Astrocyte (in vitro differentiated cells and primary cell): ENCODE results near the gene LATS2. TPM values are rescaled to one million over a fixed set of nuclear protein-coding genes. Genes with fewer than 3 reads are reported as not detected.
"Not testable (repeated sequence)": the region's sequence is repeated elsewhere in the genome, so short reads cannot be mapped to it uniquely, and the experiment has no call there.

Source experiments
- DNase-seq: peaks from one replicate; pipeline ENCODE4 v3.0.0-alpha.2; 2010; ENCODE audit warnings: low read depth
- FAIRE-seq: peaks from 2 replicates; lab custom pipeline; 2011; peaks lifted over from hg19 to GRCh38; lab: Jason Lieb, UNC
- H2AFZ ChIP-seq: 2 replicates; pipeline ENCODE4 v1.6.0; 2012; ENCODE audit warnings: low read depth, low read length, inconsistent platforms
- H3K27ac ChIP-seq: 2 replicates; pipeline ENCODE4 v1.5.1; 2011; ENCODE audit warnings: low read depth, low read length, inconsistent platforms
- H3K27me3 ChIP-seq: 2 replicates; pipeline ENCODE4 v1.6.0; 2011; ENCODE audit warnings: low read length, inconsistent platforms; ENCODE audit not compliant: insufficient read depth
- H3K36me3 ChIP-seq: 2 replicates; pipeline ENCODE4 v1.5.1; 2011; ENCODE audit warnings: low read length, inconsistent platforms; ENCODE audit not compliant: insufficient read depth
- H3K4me1 ChIP-seq: 2 replicates; pipeline ENCODE4 v1.5.1; 2011; ENCODE audit warnings: low read length, inconsistent platforms; ENCODE audit not compliant: insufficient read depth
- H3K4me2 ChIP-seq: 2 replicates; pipeline ENCODE4 v1.6.0; 2012; ENCODE audit warnings: low read length, inconsistent platforms
- H3K4me3 ChIP-seq: 2 replicates; pipeline ENCODE4 v1.5.1; 2011; ENCODE audit warnings: low read depth, mild to moderate bottlenecking, low read length, inconsistent platforms; ENCODE audit not compliant: insufficient read depth
- H3K79me2 ChIP-seq: 2 replicates; pipeline ENCODE4 v1.6.0; 2012; ENCODE audit warnings: mild to moderate bottlenecking, low read length, inconsistent platforms; ENCODE audit not compliant: insufficient read depth
- H3K9ac ChIP-seq: 2 replicates; pipeline ENCODE4 v1.6.0; 2012; ENCODE audit warnings: mild to moderate bottlenecking, low read length, inconsistent platforms
- H3K9me3 ChIP-seq: 2 replicates; pipeline ENCODE4 v1.5.1; 2012; ENCODE audit warnings: low read depth, mild to moderate bottlenecking, low read length, inconsistent platforms; ENCODE audit not compliant: insufficient read depth
- H4K20me1 ChIP-seq: 2 replicates; pipeline ENCODE4 v1.6.0; 2012; ENCODE audit warnings: low read length, inconsistent platforms; ENCODE audit not compliant: insufficient read depth
- H3K27ac Mint-ChIP-seq: one replicate; pipeline ENCODE4 v1.8.0; 2021; ENCODE audit warnings: mild to moderate bottlenecking, mixed read lengths; ENCODE audit not compliant: unreplicated experiment
- H3K27me3 Mint-ChIP-seq: one replicate; pipeline ENCODE4 v1.8.0; 2021; ENCODE audit warnings: low read depth, mixed read lengths; ENCODE audit not compliant: unreplicated experiment
- H3K36me3 Mint-ChIP-seq: one replicate; pipeline ENCODE4 v1.8.0; 2021; ENCODE audit warnings: low read depth, mixed read lengths; ENCODE audit not compliant: unreplicated experiment
- H3K4me1 Mint-ChIP-seq: one replicate; pipeline ENCODE4 v1.8.0; 2021; ENCODE audit warnings: low read depth, mixed read lengths; ENCODE audit not compliant: unreplicated experiment
- H3K4me3 Mint-ChIP-seq: one replicate; pipeline ENCODE4 v1.8.0; 2021; ENCODE audit warnings: mild to moderate bottlenecking, moderate library complexity, mixed read lengths; ENCODE audit not compliant: unreplicated experiment
- H3K9me3 Mint-ChIP-seq: one replicate; pipeline ENCODE4 v1.8.0; 2021; ENCODE audit warnings: mild to moderate bottlenecking, mixed read lengths; ENCODE audit not compliant: unreplicated experiment
- EZH2 ChIP-seq: IDR thresholded peaks from 2 replicates; pipeline ENCODE4 v1.6.1; 2012; ENCODE audit warnings: mild to moderate bottlenecking, low read length, inconsistent platforms; ENCODE audit not compliant: insufficient read depth
- total RNA-seq: library from RNA; stranded (reverse); gene quantifications from 2 replicates; pipeline ENCODE4 v1.2.1, GENCODE V29; 2021
- TF ChIP-seq, protein P1 (sequence below): IDR thresholded peaks from 2 replicates; pipeline ENCODE4 v1.5.1; 2011; ENCODE audit warnings: low read depth, mild to moderate bottlenecking, inconsistent platforms, low read length, moderate library complexity; ENCODE audit not compliant: insufficient read depth

The LATS2 gene
- total RNA-seq, 1 donor from 2014 or later, result 46.7 TPM

DNA sequence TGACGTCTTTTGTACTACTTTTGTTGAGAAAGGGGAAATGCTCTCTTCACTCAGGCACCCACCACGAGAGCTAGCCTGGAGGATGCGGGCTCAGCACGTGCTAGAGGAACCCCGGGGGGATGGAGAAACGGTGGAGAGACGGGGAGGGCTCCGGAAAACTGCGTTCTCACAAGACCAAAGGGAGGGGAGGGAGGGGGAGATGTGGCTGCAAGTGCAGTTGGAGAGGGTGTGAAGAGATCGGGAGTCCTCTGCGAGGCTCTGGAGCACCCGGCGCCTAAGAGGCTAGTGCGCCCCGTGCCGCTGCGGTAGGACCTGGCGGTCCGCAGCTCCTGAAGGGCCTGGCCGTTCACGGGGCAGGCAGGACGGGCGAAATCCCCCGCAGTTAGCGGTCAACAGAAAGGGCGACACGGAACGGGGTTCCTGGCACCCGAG, 115.4 kb downstream of the LATS2 start:
- H3K4me1 Mint-ChIP-seq, result no peaks in the 10 kb centered on the region
- no peak overlapping the region for H3K27ac Mint-ChIP-seq
- FAIRE-seq, result no peak
- H3K36me3 ChIP-seq, result no peaks in the 10 kb centered on the region
- H3K9me3 Mint-ChIP-seq, result peaks cover 6% of the 10 kb centered on the region
- TF ChIP-seq EZH2, result peak; percentile 26
- TF ChIP-seq, protein P1, sequence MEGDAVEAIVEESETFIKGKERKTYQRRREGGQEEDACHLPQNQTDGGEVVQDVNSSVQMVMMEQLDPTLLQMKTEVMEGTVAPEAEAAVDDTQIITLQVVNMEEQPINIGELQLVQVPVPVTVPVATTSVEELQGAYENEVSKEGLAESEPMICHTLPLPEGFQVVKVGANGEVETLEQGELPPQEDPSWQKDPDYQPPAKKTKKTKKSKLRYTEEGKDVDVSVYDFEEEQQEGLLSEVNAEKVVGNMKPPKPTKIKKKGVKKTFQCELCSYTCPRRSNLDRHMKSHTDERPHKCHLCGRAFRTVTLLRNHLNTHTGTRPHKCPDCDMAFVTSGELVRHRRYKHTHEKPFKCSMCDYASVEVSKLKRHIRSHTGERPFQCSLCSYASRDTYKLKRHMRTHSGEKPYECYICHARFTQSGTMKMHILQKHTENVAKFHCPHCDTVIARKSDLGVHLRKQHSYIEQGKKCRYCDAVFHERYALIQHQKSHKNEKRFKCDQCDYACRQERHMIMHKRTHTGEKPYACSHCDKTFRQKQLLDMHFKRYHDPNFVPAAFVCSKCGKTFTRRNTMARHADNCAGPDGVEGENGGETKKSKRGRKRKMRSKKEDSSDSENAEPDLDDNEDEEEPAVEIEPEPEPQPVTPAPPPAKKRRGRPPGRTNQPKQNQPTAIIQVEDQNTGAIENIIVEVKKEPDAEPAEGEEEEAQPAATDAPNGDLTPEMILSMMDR, result no peak
- H3K4me3 Mint-ChIP-seq, result no peak overlapping the region
- no peak for DNase-seq
- no peak overlapping the region for H3K27ac ChIP-seq
- peak overlapping the region; percentile 80 for H3K4me2 ChIP-seq
- H3K9me3 ChIP-seq, result no peaks in the 10 kb centered on the region
- peaks cover 4% of the 10 kb centered on the region for H3K4me1 ChIP-seq
- H3K27me3 Mint-ChIP-seq, result peaks cover 14% of the 10 kb centered on the region
- H3K4me3 ChIP-seq, result peak overlapping the region; percentile 37
- peaks cover 2% of the 10 kb centered on the region for H3K27me3 ChIP-seq
- peak overlapping the region; percentile 70 for H2AFZ ChIP-seq
- no peaks in the 10 kb centered on the region for H3K79me2 ChIP-seq
- no peaks in the 10 kb centered on the region for H4K20me1 ChIP-seq
- no peaks in the 10 kb centered on the region for H3K36me3 Mint-ChIP-seq
- peak overlapping the region; percentile 55 for H3K9ac ChIP-seq

DNA sequence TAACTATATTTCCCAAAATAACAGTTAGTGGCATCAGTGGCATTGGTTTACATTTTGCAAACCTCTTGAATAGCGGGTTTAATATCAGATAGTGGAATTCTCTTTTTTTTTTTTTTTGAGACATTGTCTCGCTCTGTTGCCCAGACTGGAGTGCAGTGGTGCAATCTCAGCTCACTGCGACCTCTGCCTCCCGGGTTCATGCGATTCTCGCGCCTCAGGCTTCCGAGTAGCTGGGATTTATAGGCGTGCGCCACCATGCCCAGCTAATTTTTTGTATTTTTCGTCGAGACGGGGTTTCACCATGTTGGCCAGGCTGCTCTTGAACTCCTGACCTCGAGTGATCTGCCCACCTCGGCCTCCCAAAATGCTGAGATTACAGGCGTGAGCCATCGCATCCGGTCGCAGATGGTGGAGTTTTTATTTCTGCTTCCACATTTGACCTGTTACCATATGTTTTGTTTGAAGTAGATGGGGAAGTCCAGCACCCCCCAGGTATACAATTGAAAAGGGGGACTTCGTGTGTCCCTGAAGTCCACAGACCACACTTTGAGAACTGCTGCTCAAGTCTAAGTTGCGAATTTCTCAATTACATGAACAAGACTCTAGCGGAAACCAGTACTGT, 118.3 kb downstream of the LATS2 start:
- Mint-ChIP-seq H3K4me1 (peaks cover 2% of the 10 kb centered on the region), H3K4me3 (no peak overlapping the region), H3K9me3 (no peaks in the 10 kb centered on the region), H3K27ac (peak overlapping the region; percentile 75), H3K36me3 (no peaks in the 10 kb centered on the region), H3K27me3 (peaks cover 14% of the 10 kb centered on the region)
- FAIRE-seq, result no peak
- Histone ChIP-seq H2AFZ (peak overlapping the region; percentile 26), H3K36me3 (no peaks in the 10 kb centered on the region), H3K4me1 (peaks cover 4% of the 10 kb centered on the region), H4K20me1 (no peaks in the 10 kb centered on the region), H3K4me2 (peak overlapping the region; percentile 68), H3K4me3 (no peak overlapping the region), H3K27me3 (peaks cover 2% of the 10 kb centered on the region), H3K9ac (peak overlapping the region; percentile 65), H3K9me3 (no peaks in the 10 kb centered on the region), H3K79me2 (no peaks in the 10 kb centered on the region), H3K27ac (peak overlapping the region; percentile 57)
- no peak for DNase-seq
- TF ChIP-seq EZH2, result no peak
- TF ChIP-seq, protein P1, result no peak

DNA sequence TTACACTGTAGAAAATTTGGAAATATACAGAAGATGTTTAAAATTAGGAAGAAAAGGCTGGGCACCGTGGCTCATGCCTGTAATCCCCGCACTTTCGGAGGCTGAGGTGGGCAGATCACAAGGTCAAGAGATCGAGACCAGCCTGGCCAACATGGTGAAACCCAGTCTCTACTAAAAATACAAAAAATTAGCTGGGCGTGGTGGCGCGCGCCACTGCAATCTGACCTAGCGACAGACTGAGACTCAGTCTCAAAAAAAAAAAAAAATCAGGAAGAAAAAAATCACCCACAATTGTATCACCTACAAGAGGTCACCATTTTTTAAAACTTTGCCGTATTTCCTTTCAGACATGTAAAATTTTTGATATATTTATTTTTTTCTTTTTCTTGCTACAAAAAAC, 120.9 kb downstream of the LATS2 start:
- not testable (repeated sequence) for H4K20me1 ChIP-seq, H3K9me3 Mint-ChIP-seq, DNase-seq, H3K27me3 ChIP-seq, H3K36me3 Mint-ChIP-seq, H3K4me3 Mint-ChIP-seq, H3K27ac ChIP-seq, H3K27me3 Mint-ChIP-seq, FAIRE-seq, H2AFZ ChIP-seq, H3K4me1 ChIP-seq, H3K4me3 ChIP-seq, H3K36me3 ChIP-seq, H3K9ac ChIP-seq, H3K27ac Mint-ChIP-seq, H3K4me2 ChIP-seq, H3K4me1 Mint-ChIP-seq, H3K79me2 ChIP-seq, H3K9me3 ChIP-seq
